ENCODE measurements around the gene BTBD9. TPM values are rescaled to one million over a fixed set of nuclear protein-coding genes. Genes with fewer than 3 reads are reported as not detected.

BTBD9 gene
- total and polyA plus RNA-seq, 5 donors, result 9.8 to 24.6 (median 23.7) TPM

DNA sequence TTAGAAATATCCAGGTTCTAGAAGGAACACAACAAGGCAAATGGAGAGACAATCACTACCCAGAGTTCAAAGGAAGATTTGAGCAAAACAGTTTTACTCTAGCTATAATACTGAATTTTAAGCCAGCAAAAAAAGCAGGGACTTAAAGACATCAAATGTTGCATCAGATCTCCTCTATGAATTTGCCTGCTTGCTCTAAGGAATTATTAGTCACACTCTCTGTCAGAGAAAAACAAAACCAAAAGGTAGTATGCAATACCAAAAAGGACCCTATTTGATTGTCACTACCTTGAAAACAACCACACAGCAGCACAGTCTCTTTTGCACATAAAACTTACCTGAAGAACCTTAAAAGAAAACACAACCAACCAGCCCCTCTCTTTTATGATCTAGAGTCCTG is 46.3 kb downstream of the BTBD9 start:
- Histone ChIP-seq H3K9me3 (ENCODE audit: control insufficient read depth, low read length) (no peaks in the 10 kb centered on the region), H3K4me1 (ENCODE audit: control insufficient read depth, insufficient read depth, low read length) (no peaks in the 10 kb centered on the region), H3K4me3 (ENCODE audit: low read length) (no peak overlapping the region), H3K27ac (ENCODE audit: low read length) (no peak overlapping the region), H3K27me3 (ENCODE audit: control insufficient read depth, insufficient read depth) (no peaks in the 10 kb centered on the region)
- DNase-seq, result no peak
- intact Hi-C loops (cut with DNase I), result no loop called here
- no peak for ATAC-seq

- DNase-seq, result no peak
- intact Hi-C loops (cut with DNase I), result no loop called here
- Histone ChIP-seq H3K27ac (ENCODE audit: low read length) (no peak overlapping the region), H3K4me1 (ENCODE audit: control insufficient read depth, insufficient read depth, low read length) (no peaks in the 10 kb centered on the region), H3K4me3 (ENCODE audit: low read length) (no peak overlapping the region), H3K27me3 (ENCODE audit: control insufficient read depth, insufficient read depth) (no peaks in the 10 kb centered on the region), H3K9me3 (ENCODE audit: control insufficient read depth, low read length) (no peaks in the 10 kb centered on the region)
- WGBS, result 97% methylated on average over 1 of the region's 1 CpG
- no peak for ATAC-seq
These were observed 48.3 kb downstream of the BTBD9 start for GRCh38 chr6:38591439-38591838.

- ATAC-seq, result no peak
- Histone ChIP-seq H3K4me1 (ENCODE audit: control insufficient read depth, insufficient read depth, low read length) (no peaks in the 10 kb centered on the region), H3K27me3 (ENCODE audit: control insufficient read depth, insufficient read depth) (no peaks in the 10 kb centered on the region), H3K27ac (ENCODE audit: low read length) (no peak overlapping the region), H3K4me3 (ENCODE audit: low read length) (no peak overlapping the region), H3K9me3 (ENCODE audit: control insufficient read depth, low read length) (no peaks in the 10 kb centered on the region)
- 94% methylated on average over 1 of the region's 1 CpG for WGBS
- DNase-seq, result no peak
- intact Hi-C loops (cut with DNase I), result no loop called here
These were observed 50.4 kb downstream of the BTBD9 start for GRCh38 chr6:38589367-38589720.

- no peak for DNase-seq
- H3K9me3 ChIP-seq (ENCODE audit: control insufficient read depth, low read length), result no peaks in the 10 kb centered on the region
- no peak overlapping the region for H3K4me3 ChIP-seq (ENCODE audit: low read length)
- no peak for ATAC-seq
- intact Hi-C loops (cut with DNase I), result no loop called here
- H3K27me3 ChIP-seq (ENCODE audit: control insufficient read depth, insufficient read depth), result no peaks in the 10 kb centered on the region
- no peak overlapping the region for H3K27ac ChIP-seq (ENCODE audit: low read length)
- no peaks in the 10 kb centered on the region for H3K4me1 ChIP-seq (ENCODE audit: control insufficient read depth, insufficient read depth, low read length)
- WGBS, result 91% methylated on average over 2 of the region's 2 CpGs
These were observed 50.9 kb downstream of the BTBD9 start for GRCh38 chr6:38588631-38589366.

DNA sequence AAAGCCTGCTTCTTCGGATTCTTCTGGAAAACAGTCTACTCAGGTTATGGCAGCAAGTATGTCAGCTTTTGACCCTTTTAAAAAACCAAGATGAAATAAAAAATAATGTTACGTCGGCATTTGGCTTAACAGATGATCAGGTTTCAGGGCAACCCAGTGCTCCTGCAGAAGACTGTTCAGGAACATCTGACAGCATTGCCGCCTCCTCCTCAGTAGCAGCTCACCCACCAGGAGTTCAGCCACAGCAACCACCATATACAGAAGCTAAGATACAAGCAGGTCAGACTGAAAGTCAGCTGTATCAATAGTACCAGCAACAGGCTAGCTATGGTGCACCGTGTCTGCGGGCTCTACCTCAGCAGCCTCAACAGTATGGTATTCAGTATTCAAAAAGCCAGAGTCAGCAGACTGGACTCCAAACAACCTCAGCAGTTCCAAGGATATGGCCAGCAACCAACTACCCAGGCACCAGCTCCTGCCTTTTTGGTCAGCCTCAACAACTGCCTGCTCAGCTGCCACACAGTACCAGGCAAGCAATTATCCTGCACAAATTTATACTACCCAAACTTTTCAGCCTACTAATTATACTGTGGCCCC is 51.9 kb downstream of the BTBD9 start:
- ATAC-seq, result no peak
- intact Hi-C loops (cut with DNase I), result no loop called here

GRCh38 chr6:38586992-38587391 is 52.7 kb downstream of the BTBD9 start:
- Histone ChIP-seq H3K27me3 (ENCODE audit: control insufficient read depth, insufficient read depth) (no peaks in the 10 kb centered on the region), H3K27ac (ENCODE audit: low read length) (no peak overlapping the region), H3K4me1 (ENCODE audit: control insufficient read depth, insufficient read depth, low read length) (no peaks in the 10 kb centered on the region), H3K4me3 (ENCODE audit: low read length) (no peak overlapping the region), H3K9me3 (ENCODE audit: control insufficient read depth, low read length) (no peaks in the 10 kb centered on the region)
- DNase-seq (no peak), ATAC-seq (no peak)
- intact Hi-C loops (cut with DNase I), result no loop called here
- over 99% methylated on average over 6 of the region's 6 CpGs for WGBS

More for the DNA sequence above, 51.9 kb downstream of the BTBD9 start:
- no peaks in the 10 kb centered on the region for H3K4me1 ChIP-seq (ENCODE audit: control insufficient read depth, insufficient read depth, low read length)
- DNase-seq, result no peak
- no peak overlapping the region for H3K27ac ChIP-seq (ENCODE audit: low read length)
- no peaks in the 10 kb centered on the region for H3K9me3 ChIP-seq (ENCODE audit: control insufficient read depth, low read length)
- H3K27me3 ChIP-seq (ENCODE audit: control insufficient read depth, insufficient read depth), result no peaks in the 10 kb centered on the region
- H3K4me3 ChIP-seq (ENCODE audit: low read length), result no peak overlapping the region
- WGBS, result 99% methylated on average over 6 of the region's 6 CpGs

DNA sequence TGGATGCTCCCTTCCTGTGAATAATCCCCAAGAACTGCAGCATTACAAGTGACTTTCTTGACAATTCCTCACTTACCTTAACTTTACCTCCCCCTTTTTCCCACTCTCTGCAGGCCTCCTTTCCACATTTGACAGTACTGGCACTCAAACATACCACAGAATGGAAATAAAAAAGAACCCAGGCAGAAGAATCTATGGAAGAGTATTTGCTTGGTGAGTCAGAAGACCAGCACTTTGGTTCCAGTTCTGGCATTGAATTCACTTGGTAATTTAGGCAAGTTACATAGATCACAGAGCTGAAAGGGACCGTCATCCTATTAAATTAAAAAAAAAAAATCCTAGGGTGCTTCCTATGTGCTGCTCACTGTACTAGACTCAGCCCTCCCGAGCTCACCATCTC is 55.0 kb downstream of the BTBD9 start:
- Histone ChIP-seq H3K4me1 (ENCODE audit: control insufficient read depth, insufficient read depth, low read length) (no peaks in the 10 kb centered on the region), H3K9me3 (ENCODE audit: control insufficient read depth, low read length) (no peaks in the 10 kb centered on the region), H3K27ac (ENCODE audit: low read length) (no peak overlapping the region), H3K4me3 (ENCODE audit: low read length) (no peak overlapping the region), H3K27me3 (ENCODE audit: control insufficient read depth, insufficient read depth) (no peaks in the 10 kb centered on the region)
- intact Hi-C loops (cut with DNase I), result no loop called here
- WGBS, result 98% methylated on average over 2 of the region's 2 CpGs
- DNase-seq (no peak), ATAC-seq (no peak)

DNA sequence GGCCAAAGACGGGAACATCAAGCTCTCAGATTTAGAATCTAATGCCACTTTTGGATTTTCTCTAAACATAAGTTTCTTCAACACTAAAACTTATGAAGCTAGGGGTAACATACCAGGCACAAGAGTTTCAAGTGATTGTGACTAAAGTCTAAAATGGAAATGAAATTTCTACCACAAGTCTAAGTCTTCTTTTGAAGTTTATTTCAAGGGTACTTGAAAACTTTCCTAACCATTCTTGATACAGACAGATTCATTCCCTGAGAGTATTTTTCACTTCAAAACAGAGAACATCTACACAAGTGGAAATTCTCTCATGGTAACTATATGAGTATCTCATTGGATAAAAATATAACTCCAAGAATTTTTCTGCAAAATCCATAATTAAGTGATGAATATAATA is 56.2 kb downstream of the BTBD9 start:
- intact Hi-C loops (cut with DNase I), result no loop called here
- Histone ChIP-seq H3K4me3 (ENCODE audit: low read length) (no peak overlapping the region), H3K4me1 (ENCODE audit: control insufficient read depth, insufficient read depth, low read length) (no peaks in the 10 kb centered on the region), H3K9me3 (ENCODE audit: control insufficient read depth, low read length) (no peaks in the 10 kb centered on the region), H3K27me3 (ENCODE audit: control insufficient read depth, insufficient read depth) (no peaks in the 10 kb centered on the region), H3K27ac (ENCODE audit: low read length) (no peak overlapping the region)
- ATAC-seq (no peak), DNase-seq (no peak)
- 94% methylated on average over 1 of the region's 1 CpG for WGBS

DNA sequence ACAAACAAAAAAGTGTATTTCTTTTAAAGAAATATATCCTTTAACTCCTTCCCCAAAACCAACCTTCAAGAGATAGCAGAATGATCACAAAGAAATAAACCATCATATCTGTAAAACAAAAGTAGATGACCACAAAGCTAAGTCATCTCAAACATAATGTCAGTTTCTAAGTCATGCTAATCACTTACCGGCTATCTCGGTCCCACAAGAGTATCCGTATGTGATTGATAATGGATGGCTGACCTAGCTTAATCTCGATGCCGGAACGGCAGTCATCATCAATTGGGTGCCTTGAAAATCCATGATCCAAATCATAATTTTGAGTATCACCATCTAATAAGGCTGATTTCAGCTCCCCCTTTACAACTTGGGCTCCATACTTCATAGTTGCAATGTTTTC is 59.7 kb downstream of the BTBD9 start:
- H3K4me1 ChIP-seq (ENCODE audit: control insufficient read depth, insufficient read depth, low read length), result no peaks in the 10 kb centered on the region
- DNase-seq, result no peak
- H3K9me3 ChIP-seq (ENCODE audit: control insufficient read depth, low read length), result no peaks in the 10 kb centered on the region
- H3K4me3 ChIP-seq (ENCODE audit: low read length), result no peak overlapping the region
- no peak overlapping the region for H3K27ac ChIP-seq (ENCODE audit: low read length)
- no peaks in the 10 kb centered on the region for H3K27me3 ChIP-seq (ENCODE audit: control insufficient read depth, insufficient read depth)
- 93% methylated on average over 6 of the region's 6 CpGs for WGBS
- intact Hi-C loops (cut with DNase I), result no loop called here
- ATAC-seq, result no peak

DNA sequence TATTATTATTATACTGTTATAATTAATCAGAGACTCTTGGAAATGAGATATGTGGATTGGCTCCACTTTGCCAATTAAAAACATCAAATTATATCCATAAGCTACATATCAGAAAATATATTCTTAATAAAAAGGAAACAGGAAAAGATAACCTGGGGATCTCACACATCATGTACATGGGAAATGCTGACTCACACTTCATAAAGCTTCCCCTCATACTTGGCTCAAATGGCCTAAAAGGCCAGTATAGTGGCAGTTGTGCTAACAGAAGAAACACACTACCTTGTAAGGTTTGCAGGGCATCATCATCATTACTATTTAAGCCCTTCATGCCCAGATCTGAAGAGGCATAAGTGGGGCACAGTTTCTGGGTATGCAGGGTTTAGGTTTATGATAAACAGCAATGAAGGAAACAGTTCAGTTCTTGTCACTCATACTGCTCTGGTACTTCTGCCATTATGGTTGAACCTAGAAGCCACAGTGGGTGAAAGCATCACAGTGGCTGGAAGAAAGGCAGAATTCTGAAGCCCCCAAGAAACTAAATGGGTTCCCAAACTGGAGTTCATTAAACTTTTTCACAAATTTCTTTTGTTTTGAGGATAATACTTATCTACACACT is 60.6 kb downstream of the BTBD9 start:
- DNase-seq (no peak), ATAC-seq (no peak)
- no peaks in the 10 kb centered on the region for H3K9me3 ChIP-seq (ENCODE audit: control insufficient read depth, low read length)
- no peaks in the 10 kb centered on the region for H3K4me1 ChIP-seq (ENCODE audit: control insufficient read depth, insufficient read depth, low read length)
- H3K27me3 ChIP-seq (ENCODE audit: control insufficient read depth, insufficient read depth), result no peaks in the 10 kb centered on the region
- H3K27ac ChIP-seq (ENCODE audit: low read length), result no peak overlapping the region
- H3K4me3 ChIP-seq (ENCODE audit: low read length), result no peak overlapping the region
- intact Hi-C loops (cut with DNase I), result no loop called here

DNA sequence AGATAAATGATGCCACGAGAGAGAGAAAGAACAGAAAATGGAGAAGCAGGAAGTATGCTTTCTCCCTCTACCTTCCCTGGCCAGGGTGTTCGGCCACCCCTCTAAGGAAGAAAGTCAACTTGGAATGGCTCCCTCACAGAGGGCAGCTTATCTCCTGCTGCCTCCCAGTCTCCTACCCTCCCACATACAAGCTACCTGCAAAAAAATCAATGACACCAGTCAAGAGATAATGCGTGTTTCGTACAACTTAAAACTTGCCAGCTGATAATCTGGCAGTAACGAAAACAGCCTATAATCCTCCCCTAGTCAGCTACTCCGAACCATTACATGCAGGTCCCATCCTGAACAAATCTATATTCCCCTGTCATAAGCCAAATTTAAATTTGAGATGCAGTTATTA is 61.7 kb downstream of the BTBD9 start:
- 59% methylated on average over 6 of the region's 6 CpGs for WGBS
- DNase-seq (no peak), ATAC-seq (no peak)
- H3K4me1 ChIP-seq (ENCODE audit: control insufficient read depth, insufficient read depth, low read length), result no peaks in the 10 kb centered on the region
- intact Hi-C loops (cut with DNase I), result no loop called here
- H3K27me3 ChIP-seq (ENCODE audit: control insufficient read depth, insufficient read depth), result no peaks in the 10 kb centered on the region
- no peaks in the 10 kb centered on the region for H3K9me3 ChIP-seq (ENCODE audit: control insufficient read depth, low read length)
- H3K27ac ChIP-seq (ENCODE audit: low read length), result no peak overlapping the region
- H3K4me3 ChIP-seq (ENCODE audit: low read length), result no peak overlapping the region
